PFSK-1 (cell line): ENCODE data around the gene CDON.

Experiments
- FOXP2 ChIP-seq: optimal IDR thresholded peaks from 2 replicates; pipeline ENCODE3; 2011; ENCODE audit warnings: borderline replicate concordance, control low read depth, inconsistent platforms; ENCODE audit not compliant: insufficient read depth; ENCODE audit errors: extremely low read length, extremely low read depth
- POLR2AphosphoS5 ChIP-seq: IDR thresholded peaks from 2 replicates; pipeline ENCODE4 v1.6.1; 2012; ENCODE audit warnings: low read depth, mild to moderate bottlenecking, control low read depth, low read length, moderate library complexity
- SIN3A ChIP-seq: IDR thresholded peaks from 2 replicates; pipeline ENCODE4 v1.6.1; 2012; ENCODE audit warnings: mild to moderate bottlenecking, low read length, moderate library complexity, borderline replicate concordance; ENCODE audit not compliant: insufficient read depth
- TAF1 ChIP-seq: IDR thresholded peaks from 2 replicates; pipeline ENCODE4 v1.6.1; 2012; ENCODE audit warnings: low read length, control low read depth, borderline replicate concordance; ENCODE audit not compliant: insufficient read depth
- TF ChIP-seq, protein P1 (sequence below), 2 experiments: IDR thresholded peaks; 2 replicates each; pipeline versions ENCODE4 v1.6.1 to v1.8.0; 2011 to 2012; ENCODE audit warnings: low read depth in 2 of 2, low read length in 2 of 2, control low read depth in 1 of 2, inconsistent platforms in 1 of 2, mild to moderate bottlenecking in 1 of 2, moderate library complexity in 1 of 2; ENCODE audit not compliant: insufficient read depth in 1 of 2

The CDON gene

DNA sequence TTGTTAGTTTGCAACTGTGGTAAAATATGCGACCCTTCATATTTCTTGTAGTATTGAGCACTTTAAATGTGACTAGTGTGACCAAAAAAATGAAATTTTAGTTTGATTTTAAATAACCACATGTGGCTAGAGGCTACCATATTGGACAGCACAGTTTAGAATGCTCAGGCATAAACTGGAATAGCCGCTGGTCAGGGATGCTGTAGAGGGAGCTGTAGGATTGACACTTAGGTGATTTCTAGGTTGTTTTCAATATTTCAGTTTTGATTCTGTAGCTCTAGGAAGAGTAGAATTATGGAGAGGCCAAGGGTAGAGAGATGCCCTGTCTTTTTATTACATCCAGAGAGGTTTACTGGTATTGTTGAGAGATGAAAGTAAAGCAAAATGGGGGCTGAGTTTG, 127.6 kb downstream of the CDON start:
- TF ChIP-seq, protein P1, sequence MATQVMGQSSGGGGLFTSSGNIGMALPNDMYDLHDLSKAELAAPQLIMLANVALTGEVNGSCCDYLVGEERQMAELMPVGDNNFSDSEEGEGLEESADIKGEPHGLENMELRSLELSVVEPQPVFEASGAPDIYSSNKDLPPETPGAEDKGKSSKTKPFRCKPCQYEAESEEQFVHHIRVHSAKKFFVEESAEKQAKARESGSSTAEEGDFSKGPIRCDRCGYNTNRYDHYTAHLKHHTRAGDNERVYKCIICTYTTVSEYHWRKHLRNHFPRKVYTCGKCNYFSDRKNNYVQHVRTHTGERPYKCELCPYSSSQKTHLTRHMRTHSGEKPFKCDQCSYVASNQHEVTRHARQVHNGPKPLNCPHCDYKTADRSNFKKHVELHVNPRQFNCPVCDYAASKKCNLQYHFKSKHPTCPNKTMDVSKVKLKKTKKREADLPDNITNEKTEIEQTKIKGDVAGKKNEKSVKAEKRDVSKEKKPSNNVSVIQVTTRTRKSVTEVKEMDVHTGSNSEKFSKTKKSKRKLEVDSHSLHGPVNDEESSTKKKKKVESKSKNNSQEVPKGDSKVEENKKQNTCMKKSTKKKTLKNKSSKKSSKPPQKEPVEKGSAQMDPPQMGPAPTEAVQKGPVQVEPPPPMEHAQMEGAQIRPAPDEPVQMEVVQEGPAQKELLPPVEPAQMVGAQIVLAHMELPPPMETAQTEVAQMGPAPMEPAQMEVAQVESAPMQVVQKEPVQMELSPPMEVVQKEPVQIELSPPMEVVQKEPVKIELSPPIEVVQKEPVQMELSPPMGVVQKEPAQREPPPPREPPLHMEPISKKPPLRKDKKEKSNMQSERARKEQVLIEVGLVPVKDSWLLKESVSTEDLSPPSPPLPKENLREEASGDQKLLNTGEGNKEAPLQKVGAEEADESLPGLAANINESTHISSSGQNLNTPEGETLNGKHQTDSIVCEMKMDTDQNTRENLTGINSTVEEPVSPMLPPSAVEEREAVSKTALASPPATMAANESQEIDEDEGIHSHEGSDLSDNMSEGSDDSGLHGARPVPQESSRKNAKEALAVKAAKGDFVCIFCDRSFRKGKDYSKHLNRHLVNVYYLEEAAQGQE (IDR thresholded peaks at IDR 0.05; ENCODE audit: insufficient read depth in 1 of 2, low read depth in 2 of 2, low read length in 2 of 2) = no peak
- TF ChIP-seq FOXP2 (no peak), POLR2AphosphoS5 (no peak), TAF1 (no peak), SIN3A (no peak)

GRCh38 chr11:125934473-125934872, 128.2 kb downstream of the CDON start:
- TF ChIP-seq SIN3A = no peak

DNA sequence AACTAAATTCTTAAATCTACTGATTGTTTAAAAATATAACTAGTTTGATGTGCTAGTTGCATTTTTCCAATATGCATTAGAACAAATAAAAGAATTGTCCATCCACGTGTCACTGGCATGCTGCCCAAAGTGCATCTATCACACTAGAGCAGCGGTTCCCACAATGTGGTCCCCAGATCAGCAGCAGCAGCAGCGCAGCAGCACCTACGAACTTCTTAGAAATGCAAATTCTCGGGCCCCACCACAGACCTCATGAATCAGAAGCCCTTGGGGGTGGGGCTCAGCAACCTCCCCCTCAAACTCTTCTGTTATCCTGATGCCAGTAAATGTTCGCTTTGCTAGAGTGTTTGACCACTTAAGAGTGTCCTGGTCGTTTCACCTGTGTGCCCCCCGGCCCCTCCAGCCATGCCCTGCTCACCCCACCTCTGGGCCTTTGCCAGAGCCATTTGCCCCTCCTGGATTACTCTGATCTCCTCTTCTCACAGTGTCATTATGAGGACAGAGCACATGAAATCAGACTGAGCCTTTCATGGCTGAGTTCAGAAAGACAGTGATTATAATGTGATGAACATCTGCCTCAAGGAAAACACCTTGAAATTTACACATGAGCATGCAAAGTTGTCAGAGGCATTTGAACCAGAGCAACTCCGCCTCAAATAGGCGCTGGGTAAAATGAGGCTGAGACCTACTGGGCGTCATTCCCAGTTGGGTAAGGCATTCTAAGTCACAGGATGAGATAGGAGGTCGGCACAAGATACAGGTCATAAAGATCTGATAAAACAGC, 129.4 kb downstream of the CDON start:
- TF ChIP-seq SIN3A (no peak), POLR2AphosphoS5 (no peak), TAF1 (no peak), FOXP2 (no peak)
- TF ChIP-seq, protein P1 (IDR thresholded peaks at IDR 0.05; ENCODE audit: insufficient read depth in 1 of 2, low read depth in 2 of 2, low read length in 2 of 2) = no peak

DNA sequence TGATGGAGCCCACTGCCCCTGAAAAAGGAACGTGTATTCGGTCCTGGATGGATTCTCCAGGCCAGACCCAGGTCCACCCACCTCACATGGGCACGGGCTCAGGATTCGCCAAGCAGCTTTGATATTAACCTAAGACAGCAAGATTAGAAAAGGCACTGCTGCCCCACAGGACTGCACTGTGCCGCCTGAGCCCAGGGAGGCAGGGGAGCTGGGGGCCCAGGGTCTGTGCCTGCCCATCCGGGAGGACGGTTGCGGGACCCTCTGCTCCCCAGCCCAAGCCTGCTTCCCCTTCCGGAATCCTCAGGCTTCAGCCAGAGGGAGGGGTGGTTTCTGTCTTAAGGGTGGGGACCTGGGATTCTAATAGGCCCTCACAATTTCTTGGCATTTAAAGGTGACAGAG, 130.4 kb downstream of the CDON start:
- TF ChIP-seq, protein P1 (IDR thresholded peaks at IDR 0.05; ENCODE audit: insufficient read depth in 1 of 2, low read depth in 2 of 2, low read length in 2 of 2) = no peak
- TF ChIP-seq TAF1 (no peak), SIN3A (no peak), POLR2AphosphoS5 (no peak), FOXP2 (no peak)

GRCh38 chr11:125931668-125932067, 131.0 kb downstream of the CDON start:
- TF ChIP-seq SIN3A (no peak), TAF1 (no peak), POLR2AphosphoS5 (no peak), FOXP2 (no peak)
- TF ChIP-seq, protein P1 (IDR thresholded peaks at IDR 0.05; ENCODE audit: insufficient read depth in 1 of 2, low read depth in 2 of 2, low read length in 2 of 2) = no peak
